GM21423 (cell line): ENCODE results near the gene TGFBR2.
A peak's percentile ranks its signal among the peaks of the same experiment; 100 is the strongest.

Experiments used
- ATAC-seq: cut with Tn5 transposase; IDR thresholded peaks from one replicate; pipeline ENCODE4 v1.9.1; 2021; ENCODE audit warnings: mild to moderate bottlenecking, moderate library complexity; ENCODE audit not compliant: unreplicated experiment

Gene TGFBR2

GRCh38 chr3:30606301-30607031, at the start of gene TGFBR2:
TSS of gene TGFBR2 (plus strand) at chr3:30606601. CDS start at chr3:30606884, 283 bp downstream.
- peak; percentile 79 for ATAC-seq

GRCh38 chr3:30557746-30558303, 48.6 kb upstream of the TGFBR2 start:
- ATAC-seq = no peak

GRCh38 chr3:30563956-30564355, 42.4 kb upstream of the TGFBR2 start:
- no peak for ATAC-seq

- ATAC-seq = no peak
Observed at GRCh38 chr3:30567139-30567753, 39.2 kb upstream of the TGFBR2 start.

GRCh38 chr3:30576946-30577345, 29.5 kb upstream of the TGFBR2 start:
- no peak for ATAC-seq

GRCh38 chr3:30577788-30578187, 28.6 kb upstream of the TGFBR2 start:
- ATAC-seq = peak; percentile 80

GRCh38 chr3:30578479-30578878, 27.9 kb upstream of the TGFBR2 start:
- ATAC-seq = no peak

GRCh38 chr3:30578986-30579579, 27.3 kb upstream of the TGFBR2 start:
- no peak for ATAC-seq

- no peak for ATAC-seq
Observed at GRCh38 chr3:30581067-30581585, 25.3 kb upstream of the TGFBR2 start.

GRCh38 chr3:30581982-30582381, 24.4 kb upstream of the TGFBR2 start:
- no peak for ATAC-seq

GRCh38 chr3:30583973-30584372, 22.4 kb upstream of the TGFBR2 start:
- no peak for ATAC-seq

- no peak for ATAC-seq
Observed at GRCh38 chr3:30585654-30586053, 20.7 kb upstream of the TGFBR2 start.

- ATAC-seq = no peak
Observed at GRCh38 chr3:30586096-30586805, 20.1 kb upstream of the TGFBR2 start.

- no peak for ATAC-seq
Observed at GRCh38 chr3:30586806-30587486, 19.5 kb upstream of the TGFBR2 start.

- no peak for ATAC-seq
Observed at GRCh38 chr3:30587904-30588303, 18.5 kb upstream of the TGFBR2 start.

- no peak for ATAC-seq
Observed at GRCh38 chr3:30596152-30596551, 10.2 kb upstream of the TGFBR2 start.

GRCh38 chr3:30597131-30597768, 9.2 kb upstream of the TGFBR2 start:
- no peak for ATAC-seq

GRCh38 chr3:30597769-30598134, 8.6 kb upstream of the TGFBR2 start:
- ATAC-seq = no peak

GRCh38 chr3:30598668-30599545, 7.5 kb upstream of the TGFBR2 start:
- no peak for ATAC-seq
